ENCODE results near the gene DDX24. TPM values are rescaled to one million over a fixed set of nuclear protein-coding genes. Genes with fewer than 3 reads are reported as not detected.

DDX24 gene
- total RNA-seq, 1 experiment from 2014 or later: 203 TPM

- H3K4me3 ChIP-seq (ENCODE audit: low read depth, low read length, poor library complexity, severe bottlenecking): no peak overlapping the region
- BruUV-seq (replicated peaks): no TSS peak
- intact Hi-C loops (cut with micrococcal nuclease; ENCODE audit: unreplicated experiment): no loop called here
- ChIA-PET CTCF (interaction anchor here (0.6 kb wide), 1 partner anchor 24 kb away, joined by 6 read pairs; no protein-coding TSS in a partner anchor), POLR2A (ENCODE audit: low non-redundant PET) (no interaction called here)
- H3K27ac ChIP-seq (ENCODE audit: low read depth, low read length, poor library complexity, severe bottlenecking): no peak overlapping the region
- TF ChIP-seq EZH2 (IDR thresholded peaks at IDR 0.05; ENCODE audit: borderline replicate concordance, low read depth, low read length, poor library complexity, severe bottlenecking) (no peak), CTCF (conservative IDR thresholded peaks at IDR 0.05; ENCODE audit: low read depth, low read length) (no peak)
- no peak for DNase-seq (ENCODE audit: low spot score)
- no peaks in the 10 kb centered on the region for H3K4me1 ChIP-seq (ENCODE audit: insufficient read depth, low read length, poor library complexity, severe bottlenecking)
- no peaks in the 10 kb centered on the region for H3K36me3 ChIP-seq (ENCODE audit: insufficient read depth, low read length, poor library complexity, severe bottlenecking)
- no peaks in the 10 kb centered on the region for H3K27me3 ChIP-seq (replicated peaks; ENCODE audit: insufficient read depth, low read depth, low read length, poor library complexity)
- no peaks in the 10 kb centered on the region for H3K9me3 ChIP-seq (ENCODE audit: low read depth, low read length, poor library complexity, severe bottlenecking)
Observed at GRCh38 chr14:94010625-94011024, 70.4 kb downstream of the DDX24 start.

DNA sequence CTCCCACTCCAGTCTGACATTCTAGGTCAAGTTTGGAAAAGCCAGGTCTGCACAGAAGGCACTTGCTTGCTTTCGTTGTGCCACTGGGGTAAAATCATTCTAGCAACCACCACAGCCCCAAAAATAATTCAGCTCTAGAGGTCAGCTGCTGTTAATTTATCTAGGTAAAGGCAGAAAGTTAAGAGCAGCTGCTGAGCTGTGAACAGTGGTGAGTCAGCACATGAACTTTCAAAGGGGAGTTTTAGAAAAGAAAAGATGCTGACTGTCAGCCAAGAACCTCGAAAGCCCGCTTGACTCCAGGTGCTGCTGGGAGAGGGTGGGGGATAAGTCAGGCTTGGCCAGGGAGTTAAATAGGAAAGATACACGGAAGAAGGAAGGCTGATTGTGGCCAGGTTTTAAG is 71.2 kb downstream of the DDX24 start:
- TF ChIP-seq EZH2 (IDR thresholded peaks at IDR 0.05; ENCODE audit: borderline replicate concordance, low read depth, low read length, poor library complexity, severe bottlenecking) (no peak), CTCF (conservative IDR thresholded peaks at IDR 0.05; ENCODE audit: low read depth, low read length) (no peak)
- H3K4me1 ChIP-seq (ENCODE audit: insufficient read depth, low read length, poor library complexity, severe bottlenecking): no peaks in the 10 kb centered on the region
- no peaks in the 10 kb centered on the region for H3K36me3 ChIP-seq (ENCODE audit: insufficient read depth, low read length, poor library complexity, severe bottlenecking)
- ChIA-PET POLR2A (ENCODE audit: low non-redundant PET) (no interaction called here), CTCF (no interaction called here)
- no peak for DNase-seq (ENCODE audit: low spot score)
- no peak overlapping the region for H3K4me3 ChIP-seq (ENCODE audit: low read depth, low read length, poor library complexity, severe bottlenecking)
- intact Hi-C loops (cut with micrococcal nuclease; ENCODE audit: unreplicated experiment): loop anchor here (10.0 kb wide), 1 partner anchor 355 kb away; no protein-coding TSS in a partner anchor
- no peaks in the 10 kb centered on the region for H3K27me3 ChIP-seq (replicated peaks; ENCODE audit: insufficient read depth, low read depth, low read length, poor library complexity)
- H3K9me3 ChIP-seq (ENCODE audit: low read depth, low read length, poor library complexity, severe bottlenecking): no peaks in the 10 kb centered on the region
- H3K27ac ChIP-seq (ENCODE audit: low read depth, low read length, poor library complexity, severe bottlenecking): no peak overlapping the region
- BruUV-seq (replicated peaks): no TSS peak

GRCh38 chr14:94008234-94008633 is 72.8 kb downstream of the DDX24 start:
- Histone ChIP-seq H3K27ac (ENCODE audit: low read depth, low read length, poor library complexity, severe bottlenecking) (no peak overlapping the region), H3K4me3 (ENCODE audit: low read depth, low read length, poor library complexity, severe bottlenecking) (no peak overlapping the region), H3K4me1 (ENCODE audit: insufficient read depth, low read length, poor library complexity, severe bottlenecking) (no peaks in the 10 kb centered on the region), H3K9me3 (ENCODE audit: low read depth, low read length, poor library complexity, severe bottlenecking) (no peaks in the 10 kb centered on the region), H3K27me3 (replicated peaks; ENCODE audit: insufficient read depth, low read depth, low read length, poor library complexity) (no peaks in the 10 kb centered on the region), H3K36me3 (ENCODE audit: insufficient read depth, low read length, poor library complexity, severe bottlenecking) (no peaks in the 10 kb centered on the region)
- DNase-seq (ENCODE audit: low spot score): no peak
- intact Hi-C loops (cut with micrococcal nuclease; ENCODE audit: unreplicated experiment): loop anchor here (10.0 kb wide), 1 partner anchor 353 kb away; no protein-coding TSS in a partner anchor
- no TSS peak for BruUV-seq (replicated peaks)
- TF ChIP-seq CTCF (conservative IDR thresholded peaks at IDR 0.05; ENCODE audit: low read depth, low read length): no peak
- CTCF ChIA-PET: no interaction called here
- POLR2A ChIA-PET (ENCODE audit: low non-redundant PET): no interaction called here

All from A673 (cell line).